Tibial artery (tissue), 4 donors: ENCODE results near the gene MDC1.

ENCODE experiments used
- DNase-seq, 2 donors: peaks; one replicate each; pipeline ENCODE4 v3.0.0-alpha.2; 2019
- H3K27ac ChIP-seq, 2 donors: fragments of 200-600 bp; sonication (generic) in 1 of 2; 1 replicate in 1 of 2; 2 replicates in 1 of 2; pipeline ENCODE4 v1.5.1; 2018 to 2019; ENCODE audit warnings: mild to moderate bottlenecking in 1 of 2
- H3K27me3 ChIP-seq, 2 donors: fragments of 200-600 bp; sonication (generic) in 1 of 2; one replicate each; pipeline versions ENCODE4 v1.5.1 to v1.6.0; 2016 to 2019
- H3K36me3 ChIP-seq, 3 donors: fragments of 200-600 bp; sonication (generic) in 2 of 3; one replicate each; pipeline ENCODE4 v1.5.1; 2016 to 2019; ENCODE audit warnings: mild to moderate bottlenecking in 2 of 3
- H3K4me1 ChIP-seq, 4 donors: fragments of 200-600 bp; sonication (generic) in 2 of 4; 1 replicate in 3 of 4; 2 replicates in 1 of 4; pipeline ENCODE4 v1.5.1; 2016 to 2019
- H3K4me3 ChIP-seq, 2 donors: fragments of 200-600 bp; sonication (generic) in 1 of 2; 1 replicate in 1 of 2; 2 replicates in 1 of 2; pipeline ENCODE4 v1.5.1; 2018 to 2019; ENCODE audit warnings: mild to moderate bottlenecking in 2 of 2
- H3K9me3 ChIP-seq, 3 donors: fragments of 200-600 bp; sonication (generic) in 1 of 3; one replicate each; pipeline ENCODE4 v1.5.1; 2016 to 2019
- CTCF ChIP-seq, 2 experiments: fragments of 200-600 bp in 1 of 2; fragments of 450-650 bp in 1 of 2; IDR thresholded peaks; one replicate each; pipeline ENCODE4 v1.5.1; 2017 to 2019; ENCODE audit warnings: antibody characterized with exemption in 2 of 2, mild to moderate bottlenecking in 1 of 2, moderate library complexity in 1 of 2
- intact Hi-C: fragments of 100-400 bp; cut with DNase I; formaldehyde crosslinking; loops from one replicate; pipeline ENCODE4 v1.15.0; 2023; ENCODE audit warnings: low total_unique reads

MDC1 gene

DNA sequence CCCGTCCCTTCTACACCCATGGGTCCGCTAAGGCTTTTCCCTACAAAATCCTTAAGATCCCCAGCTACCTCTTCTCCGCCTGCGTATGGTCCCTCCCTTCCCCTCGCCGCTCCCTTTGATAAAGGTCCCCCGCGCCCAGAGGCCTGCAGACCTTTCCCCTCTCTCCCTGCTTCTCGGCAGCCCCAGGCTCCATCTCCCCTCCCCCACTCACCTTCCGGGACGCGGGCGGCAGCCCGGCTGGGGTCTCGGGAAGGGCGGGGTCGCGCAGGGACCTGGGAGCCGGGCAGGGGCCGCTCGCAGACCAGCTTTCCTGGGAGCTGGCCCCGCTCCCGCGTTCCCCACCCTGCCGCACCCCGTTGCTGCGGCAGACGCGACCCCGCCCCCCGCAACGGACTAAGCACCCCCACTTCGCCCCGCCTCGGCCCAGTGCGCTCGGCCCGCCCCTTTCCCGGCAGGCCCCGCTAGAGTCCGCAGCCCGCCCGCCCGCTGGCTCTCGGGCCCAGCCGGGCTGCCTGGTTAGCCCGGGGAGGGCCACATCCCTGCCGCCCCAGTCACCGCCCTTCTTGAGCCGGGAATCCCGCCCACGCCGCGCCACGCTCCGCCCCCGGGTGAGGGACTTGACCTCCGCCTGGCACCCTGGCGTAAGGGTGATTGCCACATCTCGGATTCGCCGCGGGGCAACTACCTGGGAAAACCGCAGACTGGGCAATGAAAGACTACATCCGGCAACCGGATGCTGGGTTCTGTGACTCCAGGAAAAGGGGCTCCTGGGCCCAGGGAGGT lies 25.4 kb upstream of the MDC1 start, which contains the start of gene FLOT1:
Gene FLOT1 (minus strand): TSS at position 372 of the 783 bp plus-strand sequence. CDS start 498 bp downstream, outside the sequence.
- intact Hi-C loops = loop anchor here (1.0 to 10.0 kb wide), 4 partner anchors 39 to 342 kb away; partner anchors contain the start of gene DDR1
- TF ChIP-seq CTCF (IDR thresholded peaks at IDR 0.05) = no peak
- peaks cover 29 to 36% (median 35%) of the 10 kb centered on the region in 3 donors for H3K36me3 ChIP-seq
- no peaks in the 10 kb centered on the region for H3K27me3 ChIP-seq
- H3K4me1 ChIP-seq = peaks cover 0 to 52% (median 35%) of the 10 kb centered on the region in 4 donors
- peak within 1 kb of the TSS; percentile 97 to 98 for H3K27ac ChIP-seq
- H3K9me3 ChIP-seq = no peaks in the 10 kb centered on the region
- H3K4me3 ChIP-seq = peak within 1 kb of the TSS; percentile 94 to 95
- DNase-seq = peak; percentile 97 to 99

DNA sequence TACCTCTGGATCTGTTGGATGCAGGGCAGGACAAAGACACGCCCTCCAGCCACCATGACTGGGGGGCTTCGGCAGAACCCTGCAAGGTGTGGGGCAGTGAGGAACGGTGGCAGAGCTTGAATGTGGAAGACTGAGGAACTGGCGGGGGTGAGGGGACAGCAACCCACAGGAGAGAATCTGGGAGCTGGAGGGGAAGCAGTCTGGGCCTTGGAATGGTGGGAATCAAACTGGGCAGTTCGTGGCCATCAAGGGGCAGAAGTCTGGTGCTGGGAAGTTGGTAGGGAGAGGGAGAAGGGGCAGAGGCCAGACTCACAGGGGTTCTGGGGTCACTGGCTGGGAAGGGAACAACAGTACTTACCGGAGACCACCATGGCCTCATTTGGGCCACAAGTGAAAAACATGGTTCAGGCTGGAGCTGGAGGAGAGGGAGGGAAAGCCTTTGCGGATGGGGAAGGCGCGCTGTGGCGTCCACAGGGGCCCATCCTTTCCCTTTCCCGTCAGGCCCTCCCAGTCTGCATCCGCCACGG lies 24.8 kb upstream of the MDC1 start:
- DNase-seq = no peak
- no peaks in the 10 kb centered on the region for H3K9me3 ChIP-seq
- TF ChIP-seq CTCF (IDR thresholded peaks at IDR 0.05) = no peak
- intact Hi-C loops = loop anchor here (5.0 to 10.0 kb wide), 3 partner anchors 80 to 343 kb away; partner anchors contain the start of gene DDR1
- H3K27ac ChIP-seq = peak overlapping the region; percentile 97 to 98
- H3K27me3 ChIP-seq = no peaks in the 10 kb centered on the region
- H3K4me3 ChIP-seq = peak overlapping the region; percentile 94 to 95
- peaks cover 35 to 43% (median 42%) of the 10 kb centered on the region in 3 donors for H3K36me3 ChIP-seq
- peaks cover 0 to 58% (median 37%) of the 10 kb centered on the region in 4 donors for H3K4me1 ChIP-seq

DNA sequence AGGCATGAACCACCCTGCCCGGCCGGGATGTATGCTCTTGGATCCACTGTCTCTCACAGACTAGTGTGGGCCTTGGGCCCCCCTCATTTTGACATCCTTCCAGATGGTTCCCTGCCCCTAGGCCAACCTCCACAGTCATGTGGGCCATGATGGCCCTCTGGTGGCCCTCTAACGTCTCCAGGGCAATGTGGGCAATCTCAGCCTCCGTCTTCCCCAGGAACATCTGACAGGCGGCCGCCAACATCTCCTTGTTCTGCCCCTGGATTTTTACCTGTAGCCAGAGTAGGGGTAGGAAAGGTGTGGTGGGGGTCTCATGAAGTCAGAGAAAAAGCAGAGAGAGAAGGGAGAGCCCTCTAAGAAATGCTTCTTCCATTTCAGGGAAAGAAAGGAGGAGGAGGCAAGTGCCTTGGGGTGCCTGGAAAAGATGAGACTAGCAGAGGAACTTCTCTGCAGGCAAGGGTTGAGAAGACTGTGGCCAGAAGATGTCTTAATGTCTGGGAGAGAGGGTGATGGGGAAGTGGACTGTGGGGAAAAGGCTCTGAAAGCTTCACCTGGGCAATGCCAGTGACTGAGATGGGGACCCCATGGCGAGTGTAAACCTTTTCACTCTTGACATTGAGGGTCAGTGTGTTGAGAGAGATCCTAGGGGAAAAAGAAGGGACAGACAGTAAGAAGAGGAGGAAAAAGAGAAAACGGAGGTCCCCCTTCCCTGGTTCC lies 24.1 kb upstream of the MDC1 start:
- Histone ChIP-seq H3K36me3 (peaks cover 39 to 49% (median 48%) of the 10 kb centered on the region in 3 donors), H3K27me3 (no peaks in the 10 kb centered on the region), H3K4me1 (peaks cover 0 to 61% (median 37%) of the 10 kb centered on the region in 4 donors), H3K4me3 (peak overlapping the region; percentile 94 to 95), H3K9me3 (no peaks in the 10 kb centered on the region), H3K27ac (peak overlapping the region; percentile 97 to 98)
- DNase-seq = no peak
- TF ChIP-seq CTCF (IDR thresholded peaks at IDR 0.05) = no peak
- intact Hi-C loops = loop anchor here (5.0 to 10.0 kb wide), 3 partner anchors 81 to 344 kb away; partner anchors contain the start of gene DDR1

DNA sequence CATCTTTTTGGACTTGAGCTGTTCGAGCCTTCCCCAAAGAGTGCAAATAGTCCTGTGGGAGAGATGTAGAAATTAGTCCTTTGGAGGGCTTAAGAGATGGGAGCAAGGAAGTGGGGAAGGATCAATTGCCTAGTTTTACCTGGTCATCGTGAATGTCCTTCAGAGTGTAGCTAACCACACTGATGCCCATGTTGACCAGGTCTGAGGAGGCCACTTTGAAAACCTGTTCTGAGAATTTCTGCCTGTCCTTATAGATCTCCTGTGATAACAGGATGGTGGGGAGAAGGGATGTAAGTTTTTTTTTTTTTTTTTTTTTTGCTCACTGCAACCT lies 23.4 kb upstream of the MDC1 start:
- Histone ChIP-seq H3K27me3 (no peaks in the 10 kb centered on the region), H3K36me3 (peaks cover 46 to 56% (median 55%) of the 10 kb centered on the region in 3 donors), H3K9me3 (no peaks in the 10 kb centered on the region), H3K4me3 (no peak overlapping the region), H3K4me1 (peaks cover 0 to 61% (median 37%) of the 10 kb centered on the region in 4 donors), H3K27ac (peak overlapping the region in 1 of 2 donors; percentile 97)
- intact Hi-C loops = loop anchor here (5.0 to 10.0 kb wide), 3 partner anchors 82 to 344 kb away; partner anchors contain the start of gene DDR1
- no peak for DNase-seq
- no peak for TF ChIP-seq CTCF (IDR thresholded peaks at IDR 0.05)

- H3K4me1 ChIP-seq = peaks cover 0 to 55% (median 34%) of the 10 kb centered on the region in 4 donors
Measured at GRCh38 chr6:30738532-30738931, 21.5 kb upstream of the MDC1 start.

More at GRCh38 chr6:30738532-30738931, 21.5 kb upstream of the MDC1 start:
- H3K9me3 ChIP-seq = no peaks in the 10 kb centered on the region
- intact Hi-C loops = no loop called here
- no peak overlapping the region for H3K27ac ChIP-seq
- DNase-seq = no peak
- no peaks in the 10 kb centered on the region for H3K27me3 ChIP-seq
- peaks cover 66 to 76% (median 75%) of the 10 kb centered on the region in 3 donors for H3K36me3 ChIP-seq
- no peak overlapping the region for H3K4me3 ChIP-seq
- TF ChIP-seq CTCF (IDR thresholded peaks at IDR 0.05) = no peak
